Stomach smooth muscle (tissue), 2 donors: ENCODE measurements around the gene TMEM17.
"Not testable (repeated sequence)": the region's sequence is repeated elsewhere in the genome, so short reads cannot be mapped to it uniquely, and the experiment has no call there.

ENCODE experiments used
- H3K27ac ChIP-seq: one replicate; pipeline ENCODE4 v1.7.0; 2013; ENCODE audit warnings: mild to moderate bottlenecking, low read length, inconsistent platforms
- H3K27me3 ChIP-seq, 2 donors: one replicate each; pipeline ENCODE4 v1.7.0; 2013; ENCODE audit warnings: low read length in 2 of 2; ENCODE audit not compliant: insufficient read depth in 2 of 2, control insufficient read depth in 1 of 2
- H3K36me3 ChIP-seq, 2 donors: one replicate each; pipeline ENCODE4 v1.7.0; 2013; ENCODE audit warnings: low read length in 2 of 2; ENCODE audit not compliant: control insufficient read depth in 2 of 2, insufficient read depth in 2 of 2
- H3K4me1 ChIP-seq: one replicate; pipeline ENCODE4 v1.7.0; 2013; ENCODE audit warnings: low read length; ENCODE audit not compliant: control insufficient read depth, insufficient read depth
- H3K4me3 ChIP-seq, 2 donors: one replicate each; pipeline ENCODE4 v1.7.0; 2013; ENCODE audit warnings: low read length in 2 of 2
- H3K9ac ChIP-seq, 2 donors: one replicate each; pipeline ENCODE4 v1.7.0; 2013; ENCODE audit warnings: low read length in 2 of 2, mild to moderate bottlenecking in 1 of 2
- H3K9me3 ChIP-seq, 2 donors: one replicate each; pipeline ENCODE4 v1.7.0; 2013; ENCODE audit warnings: low read length in 2 of 2; ENCODE audit not compliant: control insufficient read depth in 2 of 2
- donor health status: healthy.
- donor health status: Pancreatic carcinoma.

TMEM17 gene

GRCh38 chr2:62535521-62535920 is 29.5 kb upstream of the TMEM17 start:
- not testable (repeated sequence) for H3K27ac ChIP-seq, H3K4me1 ChIP-seq, H3K9me3 ChIP-seq, H3K9ac ChIP-seq, H3K4me3 ChIP-seq, H3K36me3 ChIP-seq, H3K27me3 ChIP-seq

- H3K4me3 ChIP-seq: no peak overlapping the region
- H3K36me3 ChIP-seq: no peaks in the 10 kb centered on the region
- H3K27ac ChIP-seq: no peak overlapping the region
- no peaks in the 10 kb centered on the region for H3K9me3 ChIP-seq
- H3K9ac ChIP-seq: no peak overlapping the region
- no peaks in the 10 kb centered on the region for H3K4me1 ChIP-seq
- no peaks in the 10 kb centered on the region for H3K27me3 ChIP-seq
Measured at GRCh38 chr2:62531594-62531993, 25.6 kb upstream of the TMEM17 start.

GRCh38 chr2:62529758-62530157 is 23.8 kb upstream of the TMEM17 start:
- Histone ChIP-seq H3K27ac (no peak overlapping the region), H3K9me3 (no peaks in the 10 kb centered on the region), H3K4me3 (no peak overlapping the region), H3K27me3 (no peaks in the 10 kb centered on the region), H3K9ac (no peak overlapping the region), H3K4me1 (no peaks in the 10 kb centered on the region), H3K36me3 (no peaks in the 10 kb centered on the region)

GRCh38 chr2:62527478-62528210 is 21.6 kb upstream of the TMEM17 start:
- Histone ChIP-seq H3K36me3 (no peaks in the 10 kb centered on the region), H3K4me1 (no peaks in the 10 kb centered on the region), H3K4me3 (no peak overlapping the region), H3K27me3 (no peaks in the 10 kb centered on the region), H3K27ac (no peak overlapping the region), H3K9me3 (no peaks in the 10 kb centered on the region), H3K9ac (no peak overlapping the region)

- Histone ChIP-seq H3K27ac (no peak overlapping the region), H3K36me3 (no peaks in the 10 kb centered on the region), H3K4me1 (no peaks in the 10 kb centered on the region), H3K9ac (no peak overlapping the region), H3K27me3 (no peaks in the 10 kb centered on the region), H3K9me3 (no peaks in the 10 kb centered on the region), H3K4me3 (no peak overlapping the region)
Measured at GRCh38 chr2:62526531-62527381, 20.8 kb upstream of the TMEM17 start.

GRCh38 chr2:62525549-62526269 is 19.7 kb upstream of the TMEM17 start:
- Histone ChIP-seq H3K36me3 (no peaks in the 10 kb centered on the region), H3K4me1 (no peaks in the 10 kb centered on the region), H3K27ac (no peak overlapping the region), H3K9ac (no peak overlapping the region), H3K9me3 (no peaks in the 10 kb centered on the region), H3K27me3 (no peaks in the 10 kb centered on the region), H3K4me3 (no peak overlapping the region)

GRCh38 chr2:62524293-62524941 is 18.4 kb upstream of the TMEM17 start:
- Histone ChIP-seq H3K27ac (no peak overlapping the region), H3K9ac (no peak overlapping the region), H3K27me3 (no peaks in the 10 kb centered on the region), H3K36me3 (no peaks in the 10 kb centered on the region), H3K9me3 (no peaks in the 10 kb centered on the region), H3K4me1 (no peaks in the 10 kb centered on the region), H3K4me3 (no peak overlapping the region)

- H3K27ac ChIP-seq, H3K9me3 ChIP-seq, H3K27me3 ChIP-seq, H3K4me3 ChIP-seq, H3K9ac ChIP-seq, H3K36me3 ChIP-seq, H3K4me1 ChIP-seq: not testable (repeated sequence)
Measured at GRCh38 chr2:62521061-62521460, 15.1 kb upstream of the TMEM17 start.

- Histone ChIP-seq H3K27ac (no peak overlapping the region), H3K9ac (no peak overlapping the region), H3K27me3 (no peaks in the 10 kb centered on the region), H3K9me3 (no peaks in the 10 kb centered on the region), H3K4me1 (no peaks in the 10 kb centered on the region), H3K36me3 (no peaks in the 10 kb centered on the region), H3K4me3 (no peak overlapping the region)
Measured at GRCh38 chr2:62512384-62512783, 6.4 kb upstream of the TMEM17 start.

- Histone ChIP-seq H3K9me3 (no peaks in the 10 kb centered on the region), H3K27me3 (no peaks in the 10 kb centered on the region), H3K9ac (no peak overlapping the region), H3K4me3 (no peak overlapping the region), H3K36me3 (no peaks in the 10 kb centered on the region), H3K27ac (no peak overlapping the region), H3K4me1 (peaks cover 2% of the 10 kb centered on the region)
Measured at GRCh38 chr2:62511636-62512035, 5.6 kb upstream of the TMEM17 start.
